Activated T-cell treated with anti-CD3 and anti-CD28 coated beads for 24 hours (primary cell): ENCODE data around the gene EPYC.

Experiments
- DNase-seq: peaks from one replicate; pipeline ENCODE4 v3.0.0-alpha.2; 2020; ENCODE audit warnings: low read depth

The EPYC gene

GRCh38 chr12:90958347-90958746, 46.4 kb downstream of the EPYC start:
- DNase-seq, result no peak

- DNase-seq, result no peak
Observed at GRCh38 chr12:90954921-90955320, 49.9 kb downstream of the EPYC start, which contains the start of gene CCER1. CCER1 (minus strand) TSS chr12:90955176; CDS start chr12:90954742, 434 bp downstream.

GRCh38 chr12:90954428-90954827, 50.3 kb downstream of the EPYC start:
- no peak for DNase-seq

- no peak for DNase-seq
Observed at GRCh38 chr12:90953956-90954421, 50.8 kb downstream of the EPYC start.

- no peak for DNase-seq
Observed at GRCh38 chr12:90951432-90952105, 53.2 kb downstream of the EPYC start.

GRCh38 chr12:90947869-90948268, 56.9 kb downstream of the EPYC start:
- no peak for DNase-seq

GRCh38 chr12:90945070-90945649, 59.6 kb downstream of the EPYC start:
- no peak for DNase-seq

GRCh38 chr12:90943255-90943654, 61.5 kb downstream of the EPYC start:
- DNase-seq, result no peak

- DNase-seq, result no peak
Observed at GRCh38 chr12:90940872-90941499, 63.8 kb downstream of the EPYC start.

GRCh38 chr12:90939382-90939781, 65.4 kb downstream of the EPYC start:
- no peak for DNase-seq

GRCh38 chr12:90938451-90938850, 66.3 kb downstream of the EPYC start:
- no peak for DNase-seq

- no peak for DNase-seq
Observed at GRCh38 chr12:90937651-90938050, 67.1 kb downstream of the EPYC start.

GRCh38 chr12:90936230-90937005, 68.4 kb downstream of the EPYC start:
- no peak for DNase-seq

- no peak for DNase-seq
Observed at GRCh38 chr12:90925562-90925961, 79.2 kb downstream of the EPYC start.

GRCh38 chr12:90924406-90924805, 80.4 kb downstream of the EPYC start:
- DNase-seq, result no peak

- no peak for DNase-seq
Observed at GRCh38 chr12:90922145-90922627, 82.6 kb downstream of the EPYC start.

- no peak for DNase-seq
Observed at GRCh38 chr12:90921536-90921935, 83.2 kb downstream of the EPYC start.

GRCh38 chr12:90920222-90920621, 84.5 kb downstream of the EPYC start:
- no peak for DNase-seq

GRCh38 chr12:90917431-90917830, 87.3 kb downstream of the EPYC start:
- no peak for DNase-seq

GRCh38 chr12:90916516-90916915, 88.3 kb downstream of the EPYC start:
- DNase-seq, result no peak

- DNase-seq, result no peak
Observed at GRCh38 chr12:90915353-90915752, 89.4 kb downstream of the EPYC start.
